ENCODE data around the gene NR2F1. TPM values are rescaled to one million over a fixed set of nuclear protein-coding genes. Genes with fewer than 3 reads are reported as not detected.

Gene NR2F1
- total RNA-seq, 1 experiment from 2014 or later: not detected

DNA sequence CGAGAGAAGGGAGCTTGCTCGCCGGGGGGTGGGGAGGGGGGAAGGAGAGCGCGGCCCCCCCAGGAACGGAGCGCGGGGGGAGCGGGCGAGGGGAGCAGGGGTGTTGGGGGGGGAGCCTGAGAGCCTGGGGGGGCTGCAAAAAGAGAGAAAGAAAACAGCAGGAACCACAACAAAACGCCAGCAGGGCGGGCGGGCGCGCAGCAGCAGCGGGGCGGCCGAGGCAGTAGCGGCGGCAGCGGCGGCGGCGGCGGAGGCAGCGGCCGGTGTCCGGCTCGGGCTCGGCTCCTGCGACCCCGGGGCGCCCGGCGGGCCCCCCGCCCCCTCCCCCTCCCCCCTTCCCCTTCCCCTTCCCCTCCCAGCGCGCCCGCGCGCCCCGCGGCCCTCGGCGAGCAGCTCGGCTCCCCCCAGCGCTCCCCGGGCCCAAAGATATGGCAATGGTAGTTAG lies 1.6 kb downstream of the NR2F1 start:
- Histone ChIP-seq H3K4me3 (ENCODE audit: insufficient read depth, low read depth, low read length) (no peak overlapping the region; the same call in 1 of the 2 replicates), H3K36me3 (replicated peaks; ENCODE audit: control insufficient read depth, insufficient read depth, low read length) (no peaks in the 10 kb centered on the region), H3K27me3 (ENCODE audit: control insufficient read depth, insufficient read depth, low read length) (peaks cover 89% of the 10 kb centered on the region)
- DNase-seq: peak; percentile 82

DNA sequence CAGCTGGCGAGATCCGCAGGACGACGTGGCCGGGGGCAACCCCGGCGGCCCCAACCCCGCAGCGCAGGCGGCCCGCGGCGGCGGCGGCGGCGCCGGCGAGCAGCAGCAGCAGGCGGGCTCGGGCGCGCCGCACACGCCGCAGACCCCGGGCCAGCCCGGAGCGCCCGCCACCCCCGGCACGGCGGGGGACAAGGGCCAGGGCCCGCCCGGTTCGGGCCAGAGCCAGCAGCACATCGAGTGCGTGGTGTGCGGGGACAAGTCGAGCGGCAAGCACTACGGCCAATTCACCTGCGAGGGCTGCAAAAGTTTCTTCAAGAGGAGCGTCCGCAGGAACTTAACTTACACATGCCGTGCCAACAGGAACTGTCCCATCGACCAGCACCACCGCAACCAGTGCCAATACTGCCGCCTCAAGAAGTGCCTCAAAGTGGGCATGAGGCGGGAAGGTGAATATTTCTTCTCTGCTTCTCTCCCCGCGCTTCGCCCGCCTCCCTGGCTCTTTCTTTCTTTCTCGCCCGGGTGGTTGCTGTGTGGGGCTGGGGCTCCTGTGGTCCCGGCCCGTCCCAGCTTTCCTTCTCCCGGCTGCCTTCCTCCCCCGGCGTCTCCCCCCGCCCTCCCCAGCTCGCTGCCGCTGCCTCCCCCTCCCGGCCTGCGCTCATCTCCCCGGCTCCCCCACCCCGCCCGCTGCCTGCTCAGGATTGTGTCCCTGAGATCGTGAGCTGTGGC lies 2.2 kb downstream of the NR2F1 start:
- peak; percentile 88 for DNase-seq
- peaks cover 89% of the 10 kb centered on the region for H3K27me3 ChIP-seq (ENCODE audit: control insufficient read depth, insufficient read depth, low read length)

DNA sequence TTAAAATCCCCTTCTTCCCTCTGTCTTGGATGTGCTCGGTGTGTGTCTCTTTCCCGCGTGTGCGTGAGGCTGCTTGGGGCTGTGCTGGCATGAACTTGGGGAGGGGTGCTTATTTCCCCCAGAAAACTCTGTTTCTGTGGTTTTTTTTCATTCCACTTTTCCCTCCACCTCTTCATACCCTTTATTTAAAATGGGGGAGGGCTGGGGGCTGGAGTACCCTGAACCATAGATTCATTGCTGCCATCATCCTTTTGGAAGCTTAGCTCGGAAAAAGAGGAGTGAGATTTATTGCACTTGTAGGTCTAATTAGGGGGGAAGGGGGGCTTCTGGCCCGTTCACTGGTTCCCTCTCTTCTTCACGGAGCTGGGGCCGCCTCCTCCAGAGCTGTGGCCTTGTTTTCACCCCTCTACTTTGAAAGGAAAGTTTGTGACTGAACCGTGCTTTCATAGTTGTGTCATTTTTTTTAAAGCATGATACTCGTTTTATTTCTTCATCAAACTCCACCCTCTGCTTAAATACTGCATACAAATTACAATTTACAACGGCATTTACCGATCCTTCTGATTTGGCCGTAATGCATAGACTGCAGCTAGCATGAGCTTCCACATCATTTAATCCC lies 2.9 kb downstream of the NR2F1 start:
- H3K36me3 ChIP-seq (replicated peaks; ENCODE audit: control insufficient read depth, insufficient read depth, low read length): no peaks in the 10 kb centered on the region
- peak; percentile 50 for DNase-seq
- no peak overlapping the region for H3K4me3 ChIP-seq (ENCODE audit: insufficient read depth, low read depth, low read length)
- H3K27me3 ChIP-seq (ENCODE audit: control insufficient read depth, insufficient read depth, low read length): peaks cover 89% of the 10 kb centered on the region

More for the DNA sequence above, 2.2 kb downstream of the NR2F1 start:
- Histone ChIP-seq H3K36me3 (replicated peaks; ENCODE audit: control insufficient read depth, insufficient read depth, low read length) (no peaks in the 10 kb centered on the region), H3K4me3 (ENCODE audit: insufficient read depth, low read depth, low read length) (peak overlapping the region; percentile 25; the same call in 1 of the 2 replicates)

DNA sequence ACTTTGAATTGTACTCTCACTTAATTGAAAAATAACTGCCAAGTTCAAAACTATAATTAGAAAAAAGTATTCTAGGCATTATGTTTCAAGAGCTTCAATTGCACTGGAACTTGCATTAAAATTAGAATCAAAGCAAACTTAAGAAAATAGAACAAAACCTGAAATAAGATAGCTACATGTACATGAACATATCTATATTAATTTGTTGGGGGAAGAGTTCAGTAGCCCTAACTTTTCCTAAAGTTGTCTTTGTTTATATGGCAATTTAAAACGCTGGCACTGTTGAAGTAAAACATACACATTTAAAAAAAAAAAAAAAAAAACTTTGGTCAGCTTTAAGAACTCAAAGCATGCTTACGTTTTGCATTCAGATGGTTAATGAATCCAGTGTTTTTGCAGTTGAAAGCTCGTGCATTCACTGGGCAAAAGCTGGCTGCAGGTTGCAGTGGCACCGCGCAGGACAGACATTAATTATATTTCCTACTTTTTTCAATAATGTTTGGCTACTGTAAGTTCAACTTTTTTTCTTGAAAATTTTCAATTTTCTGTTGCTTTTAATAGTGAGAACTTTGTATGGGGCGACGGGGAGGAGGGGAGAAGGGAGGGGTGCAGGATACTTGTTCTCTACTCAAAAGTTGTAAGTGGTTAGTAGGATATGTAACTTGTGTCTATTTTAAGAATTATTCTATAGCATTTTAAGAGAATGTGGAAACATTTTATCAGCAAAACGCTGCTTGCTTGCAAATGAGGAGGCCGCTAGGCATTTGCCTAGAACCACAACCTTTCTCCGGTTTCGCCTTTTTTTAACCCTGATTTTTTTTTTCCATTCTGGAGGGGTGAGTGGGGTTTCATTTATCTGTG lies 3.9 kb downstream of the NR2F1 start:
- Histone ChIP-seq H3K36me3 (replicated peaks; ENCODE audit: control insufficient read depth, insufficient read depth, low read length) (no peaks in the 10 kb centered on the region), H3K4me3 (ENCODE audit: insufficient read depth, low read depth, low read length) (no peak overlapping the region), H3K27me3 (ENCODE audit: control insufficient read depth, insufficient read depth, low read length) (peaks cover 93% of the 10 kb centered on the region)
- DNase-seq: no peak

DNA sequence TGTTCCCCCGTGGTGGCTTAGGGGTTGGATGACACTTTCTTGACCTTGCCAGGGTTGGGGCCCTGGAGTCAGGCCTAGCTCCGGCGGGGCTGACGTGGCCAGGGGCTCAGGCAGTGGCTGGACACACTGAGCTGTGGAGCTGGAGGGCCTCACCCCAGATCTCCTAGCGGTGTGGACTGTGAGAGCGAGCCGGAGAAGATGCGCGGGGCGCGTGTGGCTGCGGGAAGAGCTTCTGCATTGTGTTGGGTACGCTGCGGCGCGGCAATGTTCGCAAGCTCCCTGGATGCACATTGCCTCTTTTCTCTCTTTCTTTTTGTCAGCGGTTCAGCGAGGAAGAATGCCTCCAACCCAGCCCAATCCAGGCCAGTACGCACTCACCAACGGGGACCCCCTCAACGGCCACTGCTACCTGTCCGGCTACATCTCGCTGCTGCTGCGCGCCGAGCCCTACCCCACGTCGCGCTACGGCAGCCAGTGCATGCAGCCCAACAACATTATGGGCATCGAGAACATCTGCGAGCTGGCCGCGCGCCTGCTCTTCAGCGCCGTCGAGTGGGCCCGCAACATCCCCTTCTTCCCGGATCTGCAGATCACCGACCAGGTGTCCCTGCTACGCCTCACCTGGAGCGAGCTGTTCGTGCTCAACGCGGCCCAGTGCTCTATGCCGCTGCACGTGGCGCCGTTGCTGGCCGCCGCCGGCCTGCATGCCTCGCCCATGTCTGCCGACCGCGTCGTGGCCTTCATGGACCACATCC lies 4.8 kb downstream of the NR2F1 start:
- Histone ChIP-seq H3K36me3 (replicated peaks; ENCODE audit: control insufficient read depth, insufficient read depth, low read length) (no peaks in the 10 kb centered on the region), H3K4me3 (ENCODE audit: insufficient read depth, low read depth, low read length) (peak overlapping the region; percentile 3; the same call in 1 of the 2 replicates), H3K27me3 (ENCODE audit: control insufficient read depth, insufficient read depth, low read length) (peaks cover 93% of the 10 kb centered on the region)
- DNase-seq: peak; percentile 79

DNA sequence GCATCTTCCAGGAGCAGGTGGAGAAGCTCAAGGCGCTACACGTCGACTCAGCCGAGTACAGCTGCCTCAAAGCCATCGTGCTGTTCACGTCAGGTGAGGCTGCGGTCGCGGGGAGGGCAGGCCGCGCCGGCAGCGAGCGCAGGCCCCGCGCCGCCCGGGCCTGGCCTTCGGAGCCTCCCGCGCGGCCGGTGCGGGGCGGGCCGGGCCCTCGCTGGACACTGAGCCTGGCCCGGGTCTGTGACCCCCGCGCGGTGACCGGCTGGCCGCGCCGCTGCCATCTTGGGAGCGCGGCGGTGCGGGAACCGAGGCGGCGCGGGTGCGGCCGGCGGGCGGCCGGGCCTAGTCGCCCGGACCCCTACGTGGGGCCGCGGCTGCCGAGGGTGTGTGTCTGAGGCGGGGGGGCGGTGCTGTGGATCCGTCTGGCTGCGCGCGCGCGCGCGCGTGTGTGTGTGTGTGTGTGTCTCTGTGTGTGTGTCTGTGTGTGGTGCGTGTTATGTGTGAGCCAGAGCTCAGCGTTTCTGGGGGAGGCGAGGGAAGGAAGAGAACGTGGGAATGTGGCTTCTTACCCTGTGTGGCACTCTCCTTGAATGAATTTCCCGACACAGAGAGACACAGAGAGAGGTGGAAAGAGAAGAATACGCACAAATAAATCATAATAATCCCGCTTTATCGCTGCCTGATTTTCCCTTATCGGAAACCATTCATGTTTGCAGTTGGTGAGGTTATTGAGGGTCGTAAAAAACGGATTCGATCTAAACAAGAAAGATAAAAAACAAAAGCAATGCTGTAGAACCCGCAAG lies 5.5 kb downstream of the NR2F1 start:
- Histone ChIP-seq H3K27me3 (ENCODE audit: control insufficient read depth, insufficient read depth, low read length) (peaks cover 95% of the 10 kb centered on the region), H3K36me3 (replicated peaks; ENCODE audit: control insufficient read depth, insufficient read depth, low read length) (no peaks in the 10 kb centered on the region), H3K4me3 (ENCODE audit: insufficient read depth, low read depth, low read length) (no peak overlapping the region)
- DNase-seq: peak; percentile 76

DNA sequence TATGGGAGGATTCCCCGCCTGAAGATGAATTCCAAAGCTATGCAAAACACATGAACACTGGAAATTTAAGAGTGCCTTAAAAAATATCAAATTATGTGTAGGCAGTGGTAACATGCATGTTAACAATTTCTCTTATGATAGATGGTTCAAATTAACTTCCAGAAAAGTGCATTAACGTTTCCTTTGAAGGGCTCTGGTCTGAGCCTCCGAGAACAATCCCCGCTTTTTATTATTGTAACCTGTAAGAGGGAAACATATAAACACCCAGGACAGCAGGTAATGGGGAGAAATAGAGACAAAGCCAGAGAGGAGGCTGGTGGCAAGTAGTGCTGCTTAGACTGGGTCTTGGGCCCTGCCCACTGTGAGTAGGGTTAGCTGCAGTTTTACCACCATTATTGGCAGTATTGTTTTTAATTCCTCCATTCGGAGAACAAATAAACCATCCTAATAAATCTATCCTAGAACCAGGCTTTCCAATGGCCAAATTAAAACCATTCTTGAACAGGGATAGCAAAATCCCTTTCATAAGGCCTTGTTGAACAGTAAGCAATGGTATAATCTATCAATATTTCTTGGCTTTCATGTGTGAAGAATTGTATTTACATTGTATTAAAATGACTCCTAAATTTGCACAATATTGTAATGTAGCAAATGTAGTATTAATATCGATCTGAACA lies 6.3 kb downstream of the NR2F1 start:
- no peak overlapping the region for H3K4me3 ChIP-seq (ENCODE audit: insufficient read depth, low read depth, low read length)

DNA sequence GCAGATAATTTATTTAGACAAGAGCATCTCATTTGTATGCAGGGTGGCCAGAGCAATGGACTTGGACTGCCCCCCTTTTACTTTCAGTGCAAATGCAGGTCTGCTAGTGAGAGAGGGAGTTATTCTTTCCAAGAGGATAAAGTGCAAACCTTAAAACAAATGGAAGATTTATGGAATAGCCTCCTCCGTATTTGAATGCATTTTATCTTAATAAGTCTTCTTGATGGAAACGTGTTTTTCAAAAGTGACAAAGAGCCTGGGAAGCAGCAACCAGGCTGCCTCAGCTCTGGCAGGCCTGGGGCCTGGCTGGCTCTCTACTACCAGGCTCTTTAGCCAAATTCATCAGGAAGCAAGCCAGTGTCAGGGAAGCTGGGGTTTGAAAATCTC lies 6.8 kb downstream of the NR2F1 start:
- H3K4me3 ChIP-seq (ENCODE audit: insufficient read depth, low read depth, low read length): no peak overlapping the region
- DNase-seq: peak; percentile 35
- H3K36me3 ChIP-seq (replicated peaks; ENCODE audit: control insufficient read depth, insufficient read depth, low read length): no peaks in the 10 kb centered on the region
- peaks cover 98% of the 10 kb centered on the region for H3K27me3 ChIP-seq (ENCODE audit: control insufficient read depth, insufficient read depth, low read length)

More for the DNA sequence above, 6.3 kb downstream of the NR2F1 start:
- Histone ChIP-seq H3K27me3 (ENCODE audit: control insufficient read depth, insufficient read depth, low read length) (peaks cover 95% of the 10 kb centered on the region), H3K36me3 (replicated peaks; ENCODE audit: control insufficient read depth, insufficient read depth, low read length) (no peaks in the 10 kb centered on the region)
- DNase-seq: no peak

DNA sequence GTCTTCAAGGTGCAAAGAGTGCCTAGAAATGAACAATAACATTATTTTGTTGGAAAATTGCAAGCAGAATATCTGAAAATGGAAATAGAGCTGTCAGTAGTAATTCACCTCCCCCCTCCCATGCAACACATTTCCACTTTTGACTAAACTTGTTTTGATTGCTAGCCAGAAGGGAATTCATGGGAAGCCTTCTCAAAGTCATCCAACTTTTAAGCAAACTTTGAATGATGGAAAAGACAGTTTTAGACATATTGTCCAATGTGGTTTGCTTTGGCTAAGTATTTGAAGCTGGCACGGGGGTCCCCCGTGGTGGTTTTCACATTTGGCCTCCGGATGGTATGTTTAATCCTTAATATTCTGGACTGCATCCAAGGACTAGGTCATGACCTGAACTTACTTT lies 7.5 kb downstream of the NR2F1 start:
- DNase-seq: no peak
- Histone ChIP-seq H3K36me3 (replicated peaks; ENCODE audit: control insufficient read depth, insufficient read depth, low read length) (no peaks in the 10 kb centered on the region), H3K27me3 (ENCODE audit: control insufficient read depth, insufficient read depth, low read length) (peaks cover 100% of the 10 kb centered on the region), H3K4me3 (ENCODE audit: insufficient read depth, low read depth, low read length) (no peak overlapping the region)

DNA sequence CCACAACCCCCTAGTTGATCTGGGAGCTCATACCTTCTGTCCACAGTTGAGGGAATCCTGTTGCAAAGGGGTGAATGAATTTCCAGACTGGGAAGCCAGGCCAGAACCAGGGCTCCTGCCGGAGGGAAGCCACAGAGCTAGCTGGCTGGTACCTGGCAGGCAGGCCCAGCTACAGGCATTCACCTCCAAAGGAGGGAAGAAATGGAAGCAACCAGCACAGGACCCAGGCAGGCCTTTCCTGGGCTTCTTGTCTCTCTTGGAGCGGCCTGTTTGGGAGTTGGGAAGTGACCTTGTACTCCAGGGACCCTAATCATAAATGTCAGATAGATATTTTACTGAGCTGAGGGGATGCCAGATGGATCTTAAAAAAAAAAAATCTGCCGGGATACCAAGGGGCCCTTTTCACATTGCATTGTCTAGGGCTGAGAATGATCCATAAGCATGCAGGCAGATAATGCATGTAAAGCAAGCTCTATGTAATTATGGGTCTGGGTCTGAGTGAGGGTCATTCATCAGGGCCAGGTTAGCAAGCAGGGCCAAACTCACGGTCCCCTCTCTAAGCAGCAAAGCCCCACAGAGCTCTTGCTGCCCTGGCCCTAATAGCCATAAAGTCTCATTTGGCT lies 8.4 kb downstream of the NR2F1 start:
- Histone ChIP-seq H3K4me3 (ENCODE audit: insufficient read depth, low read depth, low read length) (no peak overlapping the region), H3K27me3 (ENCODE audit: control insufficient read depth, insufficient read depth, low read length) (peaks cover 100% of the 10 kb centered on the region)

DNA sequence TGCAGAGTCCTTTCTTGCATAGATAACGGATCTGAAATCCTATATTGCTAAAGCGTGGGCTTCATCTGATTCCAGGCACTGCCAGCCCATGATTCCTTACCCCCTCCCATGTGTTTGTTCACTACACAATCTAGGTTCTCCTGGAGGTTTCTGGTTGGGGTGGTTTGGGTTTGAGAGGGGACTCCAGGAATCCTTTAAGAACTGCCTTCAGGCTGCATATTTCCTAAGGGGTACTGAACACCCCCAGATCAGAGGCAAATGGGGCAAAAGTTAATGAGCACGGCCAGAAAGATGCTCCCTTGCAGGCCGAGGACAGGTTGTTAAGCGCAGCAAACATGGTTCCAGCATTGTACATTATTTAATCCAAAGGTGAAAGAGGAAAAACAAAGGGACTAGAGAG lies 9.9 kb downstream of the NR2F1 start:
- Histone ChIP-seq H3K36me3 (replicated peaks; ENCODE audit: control insufficient read depth, insufficient read depth, low read length) (no peaks in the 10 kb centered on the region), H3K4me3 (ENCODE audit: insufficient read depth, low read depth, low read length) (no peak overlapping the region), H3K27me3 (ENCODE audit: control insufficient read depth, insufficient read depth, low read length) (peaks cover 100% of the 10 kb centered on the region)
- DNase-seq: no peak

More for the DNA sequence above, 8.4 kb downstream of the NR2F1 start:
- no peaks in the 10 kb centered on the region for H3K36me3 ChIP-seq (replicated peaks; ENCODE audit: control insufficient read depth, insufficient read depth, low read length)
- DNase-seq: no peak

DNA sequence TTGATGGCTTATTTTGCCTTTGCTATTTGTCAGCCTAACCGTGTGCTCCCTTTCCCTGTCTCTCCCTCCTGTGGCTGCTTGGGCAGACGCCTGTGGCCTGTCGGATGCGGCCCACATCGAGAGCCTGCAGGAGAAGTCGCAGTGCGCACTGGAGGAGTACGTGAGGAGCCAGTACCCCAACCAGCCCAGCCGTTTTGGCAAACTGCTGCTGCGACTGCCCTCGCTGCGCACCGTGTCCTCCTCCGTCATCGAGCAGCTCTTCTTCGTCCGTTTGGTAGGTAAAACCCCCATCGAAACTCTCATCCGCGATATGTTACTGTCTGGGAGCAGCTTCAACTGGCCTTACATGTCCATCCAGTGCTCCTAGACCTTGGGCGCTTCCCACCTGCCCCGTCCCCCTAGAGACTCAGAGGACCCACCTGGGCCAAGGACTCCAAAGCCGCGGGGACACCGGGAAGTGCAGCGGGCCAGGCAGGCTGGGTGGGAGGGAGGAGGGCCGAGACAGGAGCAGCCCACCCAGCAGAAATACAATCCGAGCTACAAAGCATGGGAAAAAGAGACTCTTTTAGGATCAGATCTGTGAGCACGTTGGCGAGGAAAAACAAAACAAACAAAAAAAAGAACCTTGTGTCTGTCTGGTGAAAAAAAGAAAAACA lies 10.6 kb downstream of the NR2F1 start:
- peaks cover 100% of the 10 kb centered on the region for H3K27me3 ChIP-seq (ENCODE audit: control insufficient read depth, insufficient read depth, low read length)
- no peaks in the 10 kb centered on the region for H3K36me3 ChIP-seq (replicated peaks; ENCODE audit: control insufficient read depth, insufficient read depth, low read length)
- peak; percentile 69 for DNase-seq
- H3K4me3 ChIP-seq (ENCODE audit: insufficient read depth, low read depth, low read length): no peak overlapping the region

Measured in H7 (cell line).